A549 (cell line): Measurements from ENCODE around the gene BAIAP2L1. TPM values are rescaled to one million over a fixed set of nuclear protein-coding genes. Genes with fewer than 3 reads are reported as not detected.
A peak's percentile ranks its signal among the peaks of the same experiment; 100 is the strongest.

ENCODE experiments used
- ATAC-seq, 2 experiments: fragments of 200-7000 bp in 1 of 2; fragments of >200 bp in 1 of 2; cut with Nextera tagmentation in 1 of 2; cut with Tn5 transposase in 1 of 2; 3 replicates each; pipeline versions ENCODE4 v1.8.0 to v1.9.1; 2018 to 2020; ENCODE audit warnings: mild to moderate bottlenecking in 1 of 2, moderate library complexity in 1 of 2
- CTCF ChIA-PET: fragments of 300-600 bp; sonication (Branson Sonifier 250); formaldehyde crosslinking; extraction: SDS; loops from one replicate; lab custom pipeline; 2021; ENCODE audit warnings: antibody characterized with exemption, inconsistent platforms; lab: Yijun Ruan, JAX
- POLR2A ChIA-PET: fragments of 350-600 bp; formaldehyde crosslinking; extraction: SDS; loops from one replicate; lab custom pipeline; 2021; ENCODE audit warnings: antibody characterized with exemption, inconsistent platforms; lab: Yijun Ruan, JAX
- DNase-seq, 2 experiments: peaks; one replicate each; pipeline versions ENCODE4 v3.0.0 to v3.0.0-alpha.2; 2011 to 2016; ENCODE audit warnings: low read depth in 1 of 2, low spot score in 1 of 2
- FAIRE-seq: peaks from 2 replicates; lab custom pipeline; 2011; peaks lifted over from hg19 to GRCh38; lab: Jason Lieb, UNC
- H3K27ac ChIP-seq, 2 experiments: fragments of >200 bp; sonication (Bioruptor Twin); formaldehyde crosslinking; 3 replicates each; pipeline ENCODE4 v1.5.1; 2016 to 2017
- H3K4me1 ChIP-seq: fragments of >200 bp; sonication (Bioruptor Twin); formaldehyde crosslinking; 3 replicates; pipeline ENCODE4 v1.6.1; 2016
- H3K4me2 ChIP-seq: fragments of >200 bp; sonication (Bioruptor Twin); formaldehyde crosslinking; 3 replicates; pipeline ENCODE4 v1.6.1; 2016
- H3K4me3 ChIP-seq: fragments of >200 bp; sonication (Bioruptor Twin); formaldehyde crosslinking; 3 replicates; pipeline ENCODE4 v1.5.1; 2016
- H3K9me3 ChIP-seq: fragments of >200 bp; sonication (Bioruptor Twin); formaldehyde crosslinking; 3 replicates; pipeline ENCODE4 v1.6.1; 2016
- ATOH8 ChIP-seq: fragments of 250-450 bp; sonication (Bioruptor Pico); IDR thresholded peaks from 2 replicates; pipeline ENCODE4 v1.5.0; 2020; ENCODE audit warnings: low read depth, mild to moderate bottlenecking, moderate library complexity
- BCL3 ChIP-seq: fragments of >200 bp; sonication (Bioruptor Twin); formaldehyde crosslinking; IDR thresholded peaks from 3 replicates; pipeline ENCODE4 v1.6.1; 2016
- BHLHE40 ChIP-seq: IDR thresholded peaks from 2 replicates; pipeline ENCODE4 v1.6.1; 2012; ENCODE audit warnings: low read depth, low read length, inconsistent platforms
- CBX2 ChIP-seq: fragments of 200-600 bp; sonication (generic); IDR thresholded peaks from 2 replicates; pipeline ENCODE4 v1.6.1; 2016; ENCODE audit warnings: low read depth, mild to moderate bottlenecking, borderline replicate concordance
- CBX8 ChIP-seq: fragments of 200-600 bp; sonication (generic); IDR thresholded peaks from 2 replicates; pipeline ENCODE4 v1.6.1; 2016
- CHD4 ChIP-seq: fragments of 200-600 bp; sonication (generic); IDR thresholded peaks from 2 replicates; pipeline ENCODE4 v1.6.1; 2016; ENCODE audit warnings: antibody characterized with exemption, mild to moderate bottlenecking, borderline replicate concordance
- CTCF ChIP-seq: fragments of >200 bp; sonication (Bioruptor Twin); formaldehyde crosslinking; IDR thresholded peaks from 3 replicates; pipeline ENCODE4 v1.5.1; 2016
- E2F6 ChIP-seq: IDR thresholded peaks from 2 replicates; pipeline ENCODE4 v1.6.1; 2012; ENCODE audit warnings: low read depth, borderline replicate concordance
- EHF ChIP-seq: fragments of 250-450 bp; sonication (Bioruptor Pico); IDR thresholded peaks from 2 replicates; pipeline ENCODE4 v1.5.0; 2020; ENCODE audit warnings: mild to moderate bottlenecking
- EP300 ChIP-seq, 2 experiments: fragments of >200 bp; sonication (Bioruptor Twin); formaldehyde crosslinking; IDR thresholded peaks; 2 replicates in 1 of 2; 3 replicates in 1 of 2; pipeline ENCODE4 v1.6.1; 2016 to 2017
- FOSB ChIP-seq: fragments of 250-450 bp; sonication (Bioruptor Pico); IDR thresholded peaks from 2 replicates; pipeline ENCODE4 v1.5.0; 2020; ENCODE audit warnings: mild to moderate bottlenecking, moderate library complexity
- GATA3 ChIP-seq: IDR thresholded peaks from 2 replicates; pipeline ENCODE4 v1.6.1; 2012; ENCODE audit warnings: borderline replicate concordance
- HDAC2 ChIP-seq: fragments of 200-600 bp; sonication (generic); IDR thresholded peaks from 2 replicates; pipeline ENCODE4 v1.6.1; 2016
- HMGXB4 ChIP-seq: fragments of 250-450 bp; sonication (Bioruptor Pico); IDR thresholded peaks from 2 replicates; pipeline ENCODE4 v1.5.0; 2021; ENCODE audit warnings: mild to moderate bottlenecking, moderate library complexity, borderline replicate concordance
- HOXB5 ChIP-seq: fragments of 250-450 bp; sonication (Bioruptor Pico); IDR thresholded peaks from 2 replicates; pipeline ENCODE4 v1.5.0; 2020; ENCODE audit warnings: mild to moderate bottlenecking, moderate library complexity
- JUN ChIP-seq, 2 experiments: fragments of >200 bp; sonication (Bioruptor Twin); formaldehyde crosslinking; IDR thresholded peaks; 2 replicates in 1 of 2; 3 replicates in 1 of 2; pipeline ENCODE4 v1.6.1; 2016 to 2017
- KDM5A ChIP-seq: fragments of 200-600 bp; sonication (generic); IDR thresholded peaks from 2 replicates; pipeline ENCODE4 v1.6.1; 2016; ENCODE audit warnings: antibody characterized with exemption, mild to moderate bottlenecking
- MAFK ChIP-seq: fragments of 450-650 bp; IDR thresholded peaks from 2 replicates; pipeline ENCODE4 v1.6.1; 2014; ENCODE audit not compliant: partially characterized antibody
- NPAS2 ChIP-seq: fragments of 250-450 bp; sonication (Bioruptor Pico); IDR thresholded peaks from 2 replicates; pipeline ENCODE4 v1.8.0; 2022; ENCODE audit warnings: mild to moderate bottlenecking, moderate library complexity, borderline replicate concordance
- NR3C1 ChIP-seq: fragments of >200 bp; sonication (Bioruptor Twin); formaldehyde crosslinking; IDR thresholded peaks from 3 replicates; pipeline ENCODE4 v1.6.1; 2017
- POLR2A ChIP-seq: IDR thresholded peaks from 2 replicates; pipeline ENCODE4 v1.6.1; 2012; ENCODE audit warnings: mild to moderate bottlenecking, low read length
- POLR2AphosphoS2 ChIP-seq: conservative IDR thresholded peaks from 2 replicates; pipeline ENCODE4 v1.6.1; 2012; ENCODE audit warnings: low read length, improper control_type of control experiment, inconsistent platforms
- RCOR1 ChIP-seq: fragments of 150-350 bp; IDR thresholded peaks from 2 replicates; pipeline ENCODE4 v1.6.1; 2014; ENCODE audit warnings: antibody characterized with exemption, low read length, low read depth
- WGBS: methylation state at CpG from one replicate; pipeline ENCODE4 v1.1.6; 2017; ENCODE audit errors: missing lambda C conversion rate; 5-methylcytosine and 5-hydroxymethylcytosine counted together
- polyA plus RNA-seq, 4 experiments: library from polyadenylated mRNA; depleted of rRNA in 3 of 4; stranded (reverse); fragments of >200 nt; fragmentation: RNase III in 1 of 4; extraction: RNeasy Plus Mini Kit Qiagen cat#74134 plus additional on column Dnase treatment in 1 of 4; gene quantifications; 2 replicates in 3 of 4; 3 replicates in 1 of 4; pipeline ENCODE4 v1.2.3, GENCODE V29; 2011 to 2017

The BAIAP2L1 gene
- polyA plus RNA-seq, 2 of the 4 experiments (the other 2 are of a cell fraction), result 39.4 to 89.3 TPM

- Histone ChIP-seq H3K9me3 (no peaks in the 10 kb centered on the region), H3K4me3 (no peak overlapping the region), H3K4me1 (peaks cover 28% of the 10 kb centered on the region), H3K27ac (no peak overlapping the region), H3K4me2 (no peak overlapping the region)
- no peak for TF ChIP-seq HDAC2
- no peak for TF ChIP-seq NPAS2
- no peak for TF ChIP-seq MAFK
- no peak for TF ChIP-seq GATA3
- TF ChIP-seq FOSB (CRISPR knock-in tag), result no peak
- no peak for TF ChIP-seq RCOR1
- TF ChIP-seq NR3C1, result no peak
- no peak for TF ChIP-seq ATOH8 (CRISPR knock-in tag)
- no peak for TF ChIP-seq KDM5A
- no peak for TF ChIP-seq POLR2AphosphoS2
- TF ChIP-seq EP300 (IDR thresholded peaks at IDR 0.05), result no peak
- no peak for TF ChIP-seq HOXB5 (CRISPR knock-in tag)
- TF ChIP-seq CHD4, result no peak
- TF ChIP-seq JUN (IDR thresholded peaks at IDR 0.05), result no peak
- FAIRE-seq (no peak), DNase-seq (no peak), ATAC-seq (no peak)
- ChIA-PET POLR2A (no interaction called here), CTCF (interaction anchor here (0.6 to 1.3 kb wide), 6 partner anchors 12 to 72 kb away, joined by 3 to 4 read pairs (median 3); no protein-coding TSS in a partner anchor)
- WGBS, result 95% methylated on average over 6 of the region's 6 CpGs
Observed at GRCh38 chr7:98366562-98366938, 34.3 kb downstream of the BAIAP2L1 start.

- no peak for ATAC-seq
- ChIA-PET CTCF (interaction anchor here (0.6 to 1.3 kb wide), 6 partner anchors 12 to 72 kb away, joined by 3 to 4 read pairs (median 3); no protein-coding TSS in a partner anchor), POLR2A (no interaction called here)
- DNase-seq, result no peak
- FAIRE-seq, result no peak
- no peaks in the 10 kb centered on the region for H3K9me3 ChIP-seq
- TF ChIP-seq GATA3, result no peak
- TF ChIP-seq HMGXB4 (CRISPR knock-in tag), result no peak
- no peak for TF ChIP-seq E2F6
- no peak for TF ChIP-seq BHLHE40
- TF ChIP-seq BCL3, result no peak
- 92% methylated on average over 11 of the region's 11 CpGs for WGBS
- no peak overlapping the region for H3K4me2 ChIP-seq
- no peak overlapping the region for H3K4me3 ChIP-seq
- H3K4me1 ChIP-seq, result peaks cover 28% of the 10 kb centered on the region
- H3K27ac ChIP-seq, result peak overlapping the region in 1 of 2 experiments; percentile 30; a peak in 1 of 6 replicates
Observed at GRCh38 chr7:98365863-98366561, 34.9 kb downstream of the BAIAP2L1 start.

- FAIRE-seq (no peak), DNase-seq (no peak), ATAC-seq (no peak)
- H3K9me3 ChIP-seq, result no peaks in the 10 kb centered on the region
- WGBS, result 95% methylated on average over 8 of the region's 8 CpGs
- peaks cover 38% of the 10 kb centered on the region for H3K4me1 ChIP-seq
- CTCF ChIA-PET, result no interaction called here
- POLR2A ChIA-PET, result no interaction called here
- no peak overlapping the region for H3K4me3 ChIP-seq
- H3K27ac ChIP-seq, result 0 out of 6 replicates have a peak overlapping the region, but pooled peaks of 1 of the 2 experiments have one; percentile 9
- H3K4me2 ChIP-seq, result no peak overlapping the region
- no peak for TF ChIP-seq POLR2A
- TF ChIP-seq E2F6, result no peak
- no peak for TF ChIP-seq EHF (CRISPR knock-in tag)
- no peak for TF ChIP-seq CTCF
- no peak for TF ChIP-seq CBX2
- no peak for TF ChIP-seq CBX8
- TF ChIP-seq ATOH8 (CRISPR knock-in tag), result no peak
- TF ChIP-seq, all 56 proteins: peak for 0
Observed at GRCh38 chr7:98364220-98364619, 36.7 kb downstream of the BAIAP2L1 start.
